Activated CD4-positive, alpha-beta T cell treated with anti-CD3 and anti-CD28 coated beads, Interleukin-2, amount 50 U/mL, for 24 hours (primary cell): ENCODE measurements around the gene CD247.
"Not testable (repeated sequence)": the region's sequence is repeated elsewhere in the genome, so short reads cannot be mapped to it uniquely, and the experiment has no call there.

ENCODE experiments used
- DNase-seq, 2 donors: peaks; one replicate each; pipeline ENCODE4 v3.0.0-alpha.2; 2020; ENCODE audit warnings: low read depth in 1 of 2, low spot score in 1 of 2

Gene CD247

DNA sequence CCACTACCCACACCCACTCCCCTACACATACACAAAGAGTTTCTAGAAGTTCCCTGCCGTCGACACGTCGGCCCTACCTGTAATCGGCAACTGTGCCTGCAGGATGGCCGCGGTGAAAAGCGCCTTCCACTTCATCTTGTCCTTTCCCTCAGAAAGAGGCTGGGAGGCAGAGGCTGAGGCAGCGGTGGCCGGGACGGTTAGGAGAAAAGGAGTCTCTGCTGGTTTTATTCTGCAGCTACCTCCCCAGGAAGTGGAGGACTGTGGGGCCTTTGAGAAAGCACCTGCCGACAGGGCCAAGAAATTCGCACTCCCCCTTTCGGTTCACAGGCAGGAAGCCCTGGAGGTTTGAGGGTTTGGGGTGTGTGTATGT is at the start of gene CD247:
Gene CD247, minus strand, starts transcription at position 199 of the 370 bp plus-strand sequence. Its CDS starts 64 bp downstream, at position 135.
- peak; percentile 48 to 71 for DNase-seq

DNA sequence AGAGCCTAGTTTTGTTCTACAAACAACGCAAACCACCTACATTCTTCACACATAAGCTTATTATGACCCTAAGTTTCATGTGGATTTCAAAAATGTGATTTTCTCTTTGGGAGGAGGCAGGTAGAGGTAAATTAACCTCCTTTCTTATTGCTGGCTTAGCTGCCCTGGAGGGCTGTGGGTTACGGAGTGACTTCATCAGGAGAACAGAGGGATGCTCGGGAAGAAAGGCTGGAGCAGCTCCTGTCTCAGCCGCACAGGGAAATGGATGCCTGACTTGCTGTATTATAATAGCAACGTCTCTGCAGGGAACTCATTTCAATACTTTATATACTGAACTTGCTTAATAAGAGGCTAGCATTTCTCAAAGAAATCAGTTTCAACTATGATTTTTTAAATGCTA is 49.3 kb upstream of the CD247 start:
- no peak for DNase-seq

DNA sequence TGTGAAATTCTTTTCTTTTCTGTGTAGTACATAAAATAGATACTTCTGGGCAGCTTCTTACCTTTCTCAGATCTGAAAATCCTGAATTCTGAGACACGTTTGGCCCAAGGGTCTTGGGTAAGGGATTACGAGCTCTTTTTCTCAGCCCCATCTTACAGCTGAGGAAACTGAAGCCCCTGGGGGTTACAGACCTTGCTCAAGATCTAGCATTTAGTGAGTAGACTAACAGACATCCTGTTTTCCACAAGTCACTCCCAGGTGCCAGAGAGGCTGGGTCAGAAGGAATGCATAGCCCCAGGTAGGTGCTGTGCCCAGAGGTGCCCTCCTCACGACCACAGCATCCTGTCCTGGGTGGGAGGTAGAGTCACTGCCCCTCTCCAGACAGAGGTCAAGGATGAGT is 48.4 kb upstream of the CD247 start:
- no peak for DNase-seq

DNA sequence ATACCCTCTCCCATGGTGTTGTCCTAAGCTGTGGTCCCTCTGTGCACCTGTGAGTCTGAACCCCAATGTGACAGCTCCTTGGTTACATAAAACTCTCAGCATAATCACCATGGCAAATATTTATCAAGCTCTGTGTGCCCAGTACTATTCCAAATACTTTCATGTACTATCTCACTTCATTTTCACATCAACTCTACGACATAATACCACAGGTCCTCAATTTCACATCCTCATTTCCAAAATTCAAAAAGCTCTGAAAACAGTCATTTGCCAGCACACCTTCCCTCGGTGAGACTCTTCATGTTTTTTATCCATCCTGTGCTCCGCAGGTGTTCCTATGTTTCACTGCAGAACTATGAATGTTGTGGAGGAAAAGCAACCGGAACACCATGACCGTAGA is 47.6 kb upstream of the CD247 start:
- DNase-seq = no peak

DNA sequence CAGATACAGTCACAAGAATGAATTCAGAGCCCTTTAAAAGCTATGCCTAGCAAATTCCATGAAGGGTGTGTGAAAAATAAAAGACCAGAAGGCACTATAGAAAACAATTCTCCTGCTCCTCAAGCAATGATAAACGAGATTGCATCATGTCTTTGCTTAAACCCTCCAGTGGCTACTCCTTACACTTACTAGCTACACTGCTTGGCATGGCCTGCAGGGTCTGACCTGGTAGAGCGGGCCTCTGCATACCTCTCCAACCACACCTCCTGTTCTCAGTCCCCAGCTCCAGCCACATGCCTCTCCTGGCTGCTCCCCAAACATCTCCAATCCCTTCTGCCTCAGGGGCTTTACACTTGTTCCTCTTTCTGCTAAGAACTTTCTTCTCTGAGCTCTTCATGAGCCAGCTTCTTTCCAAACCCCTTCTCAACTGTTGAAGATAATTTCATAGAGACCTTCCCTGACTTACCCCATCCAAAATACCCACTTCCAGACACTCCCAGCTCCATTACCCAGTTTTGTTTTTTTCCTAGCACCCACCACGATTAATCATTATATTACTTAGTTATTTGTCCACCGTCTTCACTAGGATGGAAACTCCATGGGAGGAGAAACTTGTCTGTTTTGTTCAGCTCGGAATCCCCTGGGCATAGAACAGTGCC is 46.4 kb upstream of the CD247 start:
- DNase-seq = no peak

DNA sequence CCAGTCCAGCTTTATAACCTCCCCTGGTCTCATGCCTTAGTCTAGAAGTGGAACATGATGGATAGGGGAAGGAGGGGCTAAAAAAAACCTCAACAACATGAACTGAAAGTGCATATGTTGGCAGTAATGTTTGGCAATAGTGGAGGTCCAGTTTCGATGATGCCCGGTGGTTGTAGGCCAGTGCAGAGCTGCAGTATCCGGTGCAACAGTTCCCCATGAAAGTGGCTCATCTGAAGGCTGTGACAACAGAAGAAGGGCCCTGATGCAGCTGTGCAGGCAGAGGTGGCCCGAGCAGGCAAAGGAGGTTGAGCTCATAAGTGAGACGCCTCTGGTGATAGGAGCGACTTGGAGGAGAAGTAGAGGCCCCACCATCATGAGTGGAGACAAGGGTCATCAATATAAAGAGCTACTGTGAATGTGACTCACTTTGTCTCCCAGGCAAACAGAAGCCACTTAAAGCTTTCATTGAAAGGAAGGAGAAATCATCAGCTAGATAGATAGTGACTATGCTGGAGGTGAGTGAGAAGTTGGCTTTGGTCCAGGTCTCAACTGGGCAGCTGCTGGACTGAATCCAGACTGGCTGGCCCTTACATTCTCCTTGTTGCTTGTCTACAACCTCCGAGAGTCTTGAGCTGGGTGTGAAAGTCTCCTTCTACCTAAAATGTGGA is 45.4 kb upstream of the CD247 start:
- no peak for DNase-seq

DNA sequence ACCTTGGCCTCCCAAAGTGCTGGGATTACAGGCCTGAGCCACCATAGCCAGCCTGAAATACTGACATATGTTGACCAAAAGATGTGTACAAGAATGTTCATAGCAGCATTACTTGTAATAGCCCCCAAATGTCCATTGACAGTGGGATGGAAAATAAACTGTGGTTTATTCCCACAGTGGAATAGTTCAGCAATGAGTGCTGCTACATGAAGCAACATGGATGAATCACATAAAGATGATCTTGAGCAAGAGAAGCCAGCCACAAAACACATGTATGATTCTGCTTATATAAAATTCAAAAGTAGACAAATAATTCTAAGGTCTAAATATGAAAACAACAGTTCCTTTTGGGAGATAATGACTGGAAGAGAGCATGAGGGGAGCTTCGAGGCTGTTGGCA is 44.4 kb upstream of the CD247 start:
- no peak for DNase-seq

DNA sequence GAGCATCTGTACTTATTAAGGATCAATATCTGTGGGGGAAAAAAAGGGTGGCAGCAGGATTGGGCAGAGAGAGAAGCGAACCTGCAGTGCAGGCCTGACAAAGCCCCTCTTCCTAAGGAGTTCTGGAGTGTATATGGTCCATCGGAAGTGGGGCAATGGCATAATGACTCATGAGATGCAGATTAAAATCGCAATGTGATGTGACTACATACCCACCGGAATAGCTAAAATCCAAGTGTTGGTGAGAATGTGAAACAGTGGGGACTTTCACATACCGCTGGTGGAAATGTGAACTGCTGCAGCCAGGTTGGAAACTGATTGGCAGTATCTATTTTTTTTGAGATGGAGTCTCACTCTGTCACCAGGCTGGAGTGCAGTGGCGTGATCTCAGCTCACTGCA is 43.4 kb upstream of the CD247 start:
- no peak for DNase-seq

DNA sequence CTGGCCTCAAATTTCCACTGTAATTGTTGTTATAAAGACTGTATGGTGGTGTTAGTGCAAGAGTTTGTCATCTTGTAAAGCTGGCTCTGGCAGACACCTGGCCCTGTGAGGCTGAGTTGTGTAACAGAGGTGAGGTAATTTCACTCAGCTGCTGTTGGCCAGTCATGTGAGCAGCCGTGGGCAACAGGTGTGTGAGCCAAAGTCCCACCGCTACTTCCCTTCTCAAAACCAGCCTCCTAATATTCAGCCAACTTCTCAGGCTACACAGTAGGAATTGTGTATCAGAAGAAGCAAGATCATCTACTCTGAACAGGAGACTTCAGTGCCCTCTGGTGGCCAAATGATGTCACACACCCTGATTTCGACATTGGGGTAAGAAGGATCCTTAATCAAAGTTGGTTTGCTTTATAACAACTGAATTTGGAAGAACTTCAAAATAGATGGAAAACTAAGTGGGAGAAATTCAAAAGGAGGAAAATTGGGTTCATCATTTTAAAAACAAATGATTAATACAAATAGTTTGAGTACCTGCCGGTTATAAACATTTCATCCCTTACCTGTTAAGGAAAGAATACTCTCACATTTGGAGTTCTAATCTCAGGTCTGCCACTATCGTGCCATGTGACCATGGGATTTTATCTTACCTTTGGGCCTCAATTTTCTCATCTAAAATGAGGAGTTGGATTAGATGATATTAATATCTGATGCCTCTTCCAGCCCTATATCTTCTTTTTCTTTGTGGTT is 37.8 kb upstream of the CD247 start:
- peak; percentile 50 to 73 for DNase-seq

DNA sequence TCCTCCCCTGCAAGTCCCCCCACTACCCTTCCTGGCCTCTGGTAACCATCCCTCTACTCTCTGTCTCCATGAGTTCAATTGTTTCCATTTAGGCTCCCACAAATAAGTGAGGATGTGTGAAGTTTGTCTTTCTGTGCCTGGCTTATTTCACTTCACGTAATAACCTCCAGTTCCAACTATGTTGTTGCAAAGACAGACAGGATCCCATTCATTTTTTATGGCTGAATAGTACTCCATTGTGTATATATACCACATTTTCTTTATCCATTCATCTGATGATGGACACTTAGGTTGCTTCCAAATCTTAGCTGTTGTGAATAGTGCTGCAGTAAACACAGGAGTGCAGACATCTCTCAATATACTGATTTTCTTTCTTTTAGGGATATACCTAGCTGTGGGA is 36.7 kb upstream of the CD247 start:
- DNase-seq = not testable (repeated sequence)

DNA sequence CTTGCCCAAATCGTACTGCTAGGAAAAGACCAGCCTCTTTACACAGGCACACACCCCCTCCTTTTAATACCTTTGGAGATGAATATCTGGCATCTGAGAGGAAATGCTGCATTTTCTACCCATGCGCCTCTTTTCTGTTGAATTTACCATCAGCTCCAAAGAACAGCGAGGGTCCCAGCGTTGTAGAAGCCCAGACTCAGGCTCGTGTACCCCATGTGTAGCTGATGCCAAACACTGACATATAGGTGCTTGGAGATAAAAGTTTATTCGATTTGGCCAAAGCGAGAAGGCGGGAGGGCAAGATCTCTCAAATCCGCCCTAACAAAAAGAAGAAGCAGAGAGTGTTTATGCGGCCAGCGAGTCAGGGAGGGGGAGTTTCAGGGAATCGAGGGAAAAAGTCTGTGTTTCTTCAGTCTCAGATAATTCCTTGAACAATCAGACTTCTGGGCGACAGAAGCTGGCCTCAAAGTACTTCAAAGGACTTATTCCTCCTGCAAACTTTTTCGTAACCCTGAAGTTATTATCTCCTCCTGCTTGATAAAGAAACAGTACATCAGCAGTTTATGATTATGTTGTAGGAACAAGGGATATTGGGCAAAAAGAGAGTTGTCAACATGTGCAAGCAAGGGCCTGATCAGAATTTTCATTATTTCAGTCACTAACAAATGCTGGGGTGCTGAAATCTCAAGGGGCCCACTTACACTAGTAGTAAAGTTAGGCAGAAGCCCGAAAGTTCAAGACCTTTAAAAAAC is 35.9 kb upstream of the CD247 start:
- no peak for DNase-seq

DNA sequence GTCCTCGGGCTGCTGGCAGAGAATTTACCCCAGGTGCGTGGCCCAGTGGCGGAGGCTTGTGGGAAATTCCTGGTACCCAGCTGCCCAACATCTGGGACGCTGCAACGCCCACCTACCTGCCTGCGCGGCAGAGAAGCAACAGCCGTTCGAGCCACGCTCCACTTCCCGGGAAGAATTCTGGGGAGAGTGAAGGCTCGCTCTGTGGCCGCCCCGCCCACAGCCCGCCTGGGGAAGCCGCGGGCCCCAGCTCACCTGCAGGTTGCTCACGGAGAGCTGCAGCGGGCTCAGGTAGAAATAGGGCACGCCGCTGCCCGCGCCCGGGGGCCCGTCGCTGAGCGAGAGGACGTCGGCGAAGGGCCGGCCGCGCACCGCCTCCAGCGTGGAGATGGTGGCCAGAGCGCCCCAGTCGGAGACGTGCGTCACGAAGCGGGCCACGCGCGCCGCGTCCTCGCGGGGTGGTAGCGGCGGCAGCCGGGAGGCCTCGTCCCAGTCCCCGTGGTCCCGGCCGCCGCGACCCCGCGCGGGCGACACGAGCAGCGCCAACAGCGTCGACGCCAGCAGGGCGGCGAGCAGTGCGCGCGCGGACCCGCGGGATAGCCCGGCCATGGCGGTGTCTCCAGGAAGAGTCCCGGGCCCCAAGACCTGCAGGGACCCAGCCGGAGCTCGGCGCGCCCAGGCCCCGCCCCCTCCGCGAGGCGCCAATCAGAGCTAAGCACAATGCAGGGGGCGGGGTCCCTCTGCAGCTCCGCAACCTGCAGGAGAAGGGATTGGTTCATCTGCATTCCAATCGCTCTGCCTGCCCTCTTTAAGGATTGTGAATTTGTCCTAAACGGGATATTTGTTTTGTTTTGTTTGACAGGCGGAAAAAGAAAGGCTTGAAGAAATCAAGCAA is 35.1 kb upstream of the CD247 start, which contains the start of gene CREG1:
Gene CREG1, minus strand, starts transcription at position 627 of the 892 bp plus-strand sequence.
- peak; percentile 71 to 81 for DNase-seq

DNA sequence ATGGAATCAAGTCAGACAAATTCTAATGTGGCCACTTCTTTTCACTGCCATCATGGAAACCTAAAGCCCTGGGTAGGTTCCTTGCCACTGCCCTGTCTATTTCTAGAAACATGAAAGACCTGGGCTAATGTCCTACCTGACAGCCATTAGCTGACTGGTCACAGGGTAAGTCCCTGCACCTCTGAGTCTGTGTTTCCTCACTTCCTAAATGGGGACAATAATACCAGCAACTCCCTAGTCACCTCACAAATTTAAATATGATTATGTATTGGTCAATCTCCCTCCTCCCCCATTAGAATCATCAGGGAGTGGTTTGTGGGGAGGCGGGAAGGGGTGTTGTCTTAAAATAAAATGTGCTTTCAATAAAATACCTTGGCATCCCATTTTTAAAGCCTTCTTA is 33.0 kb upstream of the CD247 start:
- no peak for DNase-seq

DNA sequence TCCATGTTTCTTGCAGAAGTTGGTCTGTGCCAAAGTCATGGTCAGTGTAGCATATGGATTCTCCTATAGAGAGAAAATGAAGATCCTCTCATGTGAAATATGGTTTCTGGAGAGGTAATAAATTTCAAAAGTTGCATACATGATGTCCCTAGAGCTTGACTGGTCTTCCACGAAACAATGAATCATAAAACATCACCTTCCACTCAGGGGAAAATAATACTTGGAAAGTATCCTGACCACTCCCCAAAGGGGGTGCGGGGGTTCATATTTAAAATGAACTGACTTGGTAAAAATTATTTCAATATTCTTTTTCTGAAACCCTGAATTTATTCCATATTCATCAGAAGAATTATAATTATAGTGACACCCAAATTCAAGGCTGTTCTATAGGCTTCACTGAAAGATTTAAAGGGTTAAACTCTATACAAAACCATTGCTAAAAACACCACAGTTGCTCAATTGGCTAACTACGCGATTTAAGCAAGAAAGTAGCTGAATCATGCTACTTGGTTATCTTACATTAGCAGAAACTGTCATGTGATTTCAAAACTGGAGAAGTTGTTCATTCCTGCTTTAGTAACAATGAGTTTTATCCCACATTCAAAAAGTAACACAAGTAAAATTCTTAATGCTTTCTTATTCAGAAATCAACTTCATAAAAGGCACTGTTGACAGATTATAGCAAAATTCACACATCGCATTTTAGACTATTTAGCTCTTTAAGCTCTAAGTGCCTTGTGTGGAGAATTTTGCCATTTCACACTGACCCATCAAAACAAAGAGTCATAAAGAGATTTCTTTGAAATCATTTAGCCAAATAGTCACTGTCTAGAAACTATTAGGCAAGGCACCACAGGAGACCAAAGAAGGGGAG is 30.0 kb upstream of the CD247 start:
- DNase-seq = no peak

DNA sequence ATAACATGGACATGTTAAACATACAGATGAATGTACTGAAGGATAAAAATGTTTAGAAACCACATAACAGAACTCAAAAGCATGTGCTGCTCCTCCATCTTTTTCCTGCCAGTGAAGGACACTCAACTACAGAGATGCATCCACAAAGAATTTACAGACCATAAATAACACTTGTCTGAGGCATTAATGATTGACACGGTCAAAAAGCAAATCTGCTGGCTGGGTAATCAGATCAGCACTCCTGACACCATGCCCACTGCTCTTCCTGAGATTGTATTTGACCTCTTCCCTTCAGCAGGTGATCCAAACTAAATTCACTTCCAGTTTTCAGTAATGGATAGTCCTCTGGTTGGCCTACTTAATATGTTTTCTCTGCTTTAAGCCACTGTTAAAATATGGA is 28.6 kb upstream of the CD247 start:
- DNase-seq = no peak

DNA sequence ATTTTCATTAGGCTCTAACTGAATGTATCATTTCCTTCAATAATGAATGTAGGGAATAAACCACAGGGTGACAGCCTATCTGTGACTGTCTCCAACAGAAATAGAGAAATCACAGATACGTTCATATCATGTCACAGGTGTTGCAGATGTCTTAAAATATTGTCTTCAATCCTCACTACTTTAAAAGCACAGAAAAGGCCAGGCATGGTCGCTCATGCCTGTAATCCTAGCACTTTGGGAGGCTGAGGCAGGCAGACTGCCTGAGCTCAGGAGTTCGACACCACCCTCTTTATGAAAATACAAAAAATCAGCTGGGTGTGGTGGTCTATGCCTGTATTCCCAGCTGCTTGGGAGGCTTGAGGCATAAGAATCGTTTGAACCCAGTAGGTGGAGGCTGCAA is 27.0 kb upstream of the CD247 start:
- no peak for DNase-seq

DNA sequence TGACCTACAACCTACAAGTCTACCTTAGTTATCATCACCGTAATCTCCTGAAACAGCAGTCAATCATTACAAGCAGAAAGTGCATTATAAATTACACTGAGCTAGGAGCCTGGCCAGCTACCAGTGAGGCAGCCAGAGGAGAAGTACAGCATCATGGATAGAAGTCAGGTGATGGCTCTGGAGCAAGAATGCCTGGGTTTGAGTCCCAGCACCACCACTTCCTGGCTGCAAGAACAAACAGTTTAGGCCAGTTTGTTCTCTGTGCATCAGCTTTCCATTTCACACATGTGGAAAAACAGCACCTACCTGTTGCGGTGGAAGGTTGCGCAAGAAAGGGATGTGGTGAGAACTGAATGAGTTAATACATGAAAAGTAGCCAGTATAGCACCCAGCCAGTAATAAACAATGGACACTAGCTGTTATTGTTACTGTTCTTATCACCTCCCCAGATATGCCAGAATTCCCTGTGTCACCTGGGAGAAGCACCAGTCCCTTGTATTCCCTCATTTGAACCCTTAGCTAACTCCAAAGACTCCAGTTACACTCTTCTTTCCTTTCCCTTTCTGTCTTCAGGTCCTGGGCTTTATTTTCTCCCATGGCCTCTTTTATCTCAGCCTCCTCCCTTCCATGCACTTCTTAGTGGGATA is 26.2 kb upstream of the CD247 start:
- DNase-seq = no peak

DNA sequence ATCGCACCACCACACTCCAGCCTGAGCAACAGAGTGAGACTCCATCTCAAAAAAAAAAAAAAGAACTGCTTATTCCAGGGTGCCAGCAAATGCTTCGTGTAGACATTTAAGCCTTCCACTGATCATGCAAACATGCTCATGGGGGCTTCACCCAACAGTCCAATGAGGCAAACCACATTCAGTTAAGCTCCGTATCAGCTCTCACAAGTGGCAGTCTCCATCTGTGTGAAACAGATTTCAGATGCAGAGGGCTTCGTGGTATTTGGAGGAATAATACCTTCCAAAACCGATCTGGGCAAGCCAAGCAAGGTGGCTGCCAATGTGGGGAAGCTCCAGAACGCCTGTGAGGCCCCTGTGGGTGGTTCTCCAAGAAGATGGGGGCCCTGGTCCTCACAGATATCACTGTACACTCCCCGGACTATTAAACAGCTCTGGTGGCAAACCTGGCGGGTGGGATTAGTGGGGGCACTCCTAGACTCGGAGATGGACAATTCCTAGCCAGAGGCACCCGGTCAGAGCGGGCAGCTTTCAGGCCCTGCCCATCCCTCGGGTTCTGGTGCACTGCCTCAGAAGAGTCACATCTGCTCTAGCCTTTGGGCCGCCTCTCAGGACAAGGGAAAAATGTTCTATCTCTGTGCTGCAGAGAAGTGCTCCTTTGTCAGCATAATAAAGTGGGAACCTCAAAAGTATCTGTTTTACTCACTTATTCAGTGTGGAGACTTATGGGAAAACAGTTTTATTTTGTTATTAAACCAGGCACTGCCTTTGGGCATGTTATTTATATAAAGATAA is 25.1 kb upstream of the CD247 start:
- no peak for DNase-seq
